ENCODE results near the gene SMIM31. TPM values are rescaled to one million over a fixed set of nuclear protein-coding genes. Genes with fewer than 3 reads are reported as not detected.

The SMIM31 gene
- total RNA-seq, 4 donors from 2014 or later = not detected

GRCh38 chr4:164846566-164846965, 92.6 kb downstream of the SMIM31 start:
- H3K36me3 ChIP-seq = no peaks in the 10 kb centered on the region
- no peak for TF ChIP-seq POLR2A (IDR thresholded peaks at IDR 0.05)
- TF ChIP-seq, protein P1, sequence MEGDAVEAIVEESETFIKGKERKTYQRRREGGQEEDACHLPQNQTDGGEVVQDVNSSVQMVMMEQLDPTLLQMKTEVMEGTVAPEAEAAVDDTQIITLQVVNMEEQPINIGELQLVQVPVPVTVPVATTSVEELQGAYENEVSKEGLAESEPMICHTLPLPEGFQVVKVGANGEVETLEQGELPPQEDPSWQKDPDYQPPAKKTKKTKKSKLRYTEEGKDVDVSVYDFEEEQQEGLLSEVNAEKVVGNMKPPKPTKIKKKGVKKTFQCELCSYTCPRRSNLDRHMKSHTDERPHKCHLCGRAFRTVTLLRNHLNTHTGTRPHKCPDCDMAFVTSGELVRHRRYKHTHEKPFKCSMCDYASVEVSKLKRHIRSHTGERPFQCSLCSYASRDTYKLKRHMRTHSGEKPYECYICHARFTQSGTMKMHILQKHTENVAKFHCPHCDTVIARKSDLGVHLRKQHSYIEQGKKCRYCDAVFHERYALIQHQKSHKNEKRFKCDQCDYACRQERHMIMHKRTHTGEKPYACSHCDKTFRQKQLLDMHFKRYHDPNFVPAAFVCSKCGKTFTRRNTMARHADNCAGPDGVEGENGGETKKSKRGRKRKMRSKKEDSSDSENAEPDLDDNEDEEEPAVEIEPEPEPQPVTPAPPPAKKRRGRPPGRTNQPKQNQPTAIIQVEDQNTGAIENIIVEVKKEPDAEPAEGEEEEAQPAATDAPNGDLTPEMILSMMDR (IDR thresholded peaks at IDR 0.05) = no peak
- intact Hi-C loops (cut with DNase I) = no loop called here
- no peaks in the 10 kb centered on the region for H3K4me1 ChIP-seq
- H3K9me3 ChIP-seq = no peaks in the 10 kb centered on the region
- no peak overlapping the region for H3K27ac ChIP-seq
- H3K4me3 ChIP-seq = no peak overlapping the region
- WGBS, 2 donors = 52% methylated on average over 4 of the region's 4 CpGs
- DNase-seq = no peak
- H3K27me3 ChIP-seq = no peaks in the 10 kb centered on the region

GRCh38 chr4:164847016-164847415, 93.1 kb downstream of the SMIM31 start:
- no peak overlapping the region for H3K27ac ChIP-seq

GRCh38 chr4:164847967-164848649, 94.2 kb downstream of the SMIM31 start:
- no peak overlapping the region for H3K4me3 ChIP-seq
- 25 to 41% methylated on average over 2 of the region's 2 CpGs for WGBS, 2 donors
- intact Hi-C loops (cut with DNase I) = no loop called here
- no peak overlapping the region for H3K27ac ChIP-seq
- H3K4me1 ChIP-seq = no peaks in the 10 kb centered on the region
- TF ChIP-seq POLR2A (IDR thresholded peaks at IDR 0.05) = no peak
- TF ChIP-seq, protein P1 (IDR thresholded peaks at IDR 0.05) = no peak
- no peak for DNase-seq
- H3K36me3 ChIP-seq = no peaks in the 10 kb centered on the region
- H3K9me3 ChIP-seq = no peaks in the 10 kb centered on the region
- H3K27me3 ChIP-seq = no peaks in the 10 kb centered on the region

More at GRCh38 chr4:164847016-164847415, 93.1 kb downstream of the SMIM31 start:
- DNase-seq = no peak
- no peak overlapping the region for H3K4me3 ChIP-seq
- no peaks in the 10 kb centered on the region for H3K36me3 ChIP-seq
- intact Hi-C loops (cut with DNase I) = no loop called here
- no peaks in the 10 kb centered on the region for H3K27me3 ChIP-seq
- H3K4me1 ChIP-seq = no peaks in the 10 kb centered on the region
- H3K9me3 ChIP-seq = no peaks in the 10 kb centered on the region
- 50 to 63% methylated on average over 3 of the region's 3 CpGs for WGBS, 2 donors
- TF ChIP-seq, protein P1 (IDR thresholded peaks at IDR 0.05) = no peak
- TF ChIP-seq POLR2A (IDR thresholded peaks at IDR 0.05) = no peak

Small RNA genes lying within 50 kb of the gene (small RNA-seq; reads per million reads assigned to genes)
- 0 reads per million in 4 donors for gene RNU6-668P

Other genes starting within 250 kb of the SMIM31 start
- not detected for gene APELA, start 123.0 kb downstream of the SMIM31 start, total RNA-seq
- gene TRIM61, start 223.5 kb downstream of the SMIM31 start, total RNA-seq = under 1 TPM in 1 of 4 donors, not detected in 3; 0.15 TPM